HFFc6 (cell line): ENCODE data around the gene HMHB1. TPM values are rescaled to one million over a fixed set of nuclear protein-coding genes. Genes with fewer than 3 reads are reported as not detected.

Experiments
- DNase-seq: peaks from one replicate; pipeline ENCODE4 v3.0.0-alpha.2; 2018
- H3K27ac Mint-ChIP-seq: 2 replicates; pipeline ENCODE4 v1.8.0; 2020; ENCODE audit warnings: mild to moderate bottlenecking, mixed read lengths
- H3K27me3 Mint-ChIP-seq: 2 replicates; pipeline ENCODE4 v1.8.0; 2021; ENCODE audit warnings: mild to moderate bottlenecking, moderate library complexity, mixed read lengths; ENCODE audit not compliant: insufficient read depth
- H3K36me3 Mint-ChIP-seq: 2 replicates; pipeline ENCODE4 v1.8.0; 2021; ENCODE audit warnings: low read depth, mixed read lengths
- H3K4me1 Mint-ChIP-seq: 2 replicates; pipeline ENCODE4 v1.8.0; 2020; ENCODE audit warnings: low read depth, mixed read lengths
- H3K4me3 Mint-ChIP-seq: 2 replicates; pipeline ENCODE4 v1.8.0; 2020; ENCODE audit warnings: mild to moderate bottlenecking, moderate library complexity, mixed read lengths
- H3K9me3 Mint-ChIP-seq: 2 replicates; pipeline ENCODE4 v1.8.0; 2020; ENCODE audit warnings: mild to moderate bottlenecking, mixed read lengths
- total RNA-seq, 6 experiments: library from RNA; stranded (reverse); fragmentation: NEBNext Ultra II Directional; extraction: Animal tissue kit (Norgen Biotek cat#: 25700); gene quantifications; 2 replicates in 1 of 6; 3 replicates in 5 of 6; pipeline ENCODE4 v1.2.3, GENCODE V29; 2021
- TF ChIP-seq, protein P1 (sequence below): fragments of 200-600 bp; sonication (generic); IDR thresholded peaks from 2 replicates; pipeline ENCODE4 v1.5.0; 2021; ENCODE audit warnings: antibody characterized with exemption, mild to moderate bottlenecking

The HMHB1 gene
- total RNA-seq, 6 experiments from 2014 or later: not detected

DNA sequence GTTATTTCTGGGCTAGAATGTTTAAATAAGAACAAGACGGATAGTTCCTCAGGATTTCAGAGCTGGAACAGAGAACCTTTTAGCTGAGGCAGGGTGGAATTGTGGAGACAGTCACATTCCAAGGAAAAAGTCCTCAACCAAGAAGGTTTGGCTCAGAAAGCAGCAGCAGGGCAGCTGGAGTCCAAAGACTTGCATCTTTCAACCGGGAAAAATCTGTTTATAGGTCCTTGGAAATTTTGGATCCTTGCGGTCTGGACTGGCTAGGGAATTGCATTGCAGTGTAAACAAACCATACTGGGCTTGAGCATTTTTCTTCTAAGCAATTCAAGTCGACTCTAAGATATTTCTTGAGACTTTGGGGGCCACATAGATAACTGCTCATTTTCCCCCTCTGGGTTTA lies 40.8 kb upstream of the HMHB1 start:
- peaks cover 44% of the 10 kb centered on the region for H3K4me1 Mint-ChIP-seq
- no peak overlapping the region; the same call in 1 of the 2 replicates for H3K27ac Mint-ChIP-seq

DNA sequence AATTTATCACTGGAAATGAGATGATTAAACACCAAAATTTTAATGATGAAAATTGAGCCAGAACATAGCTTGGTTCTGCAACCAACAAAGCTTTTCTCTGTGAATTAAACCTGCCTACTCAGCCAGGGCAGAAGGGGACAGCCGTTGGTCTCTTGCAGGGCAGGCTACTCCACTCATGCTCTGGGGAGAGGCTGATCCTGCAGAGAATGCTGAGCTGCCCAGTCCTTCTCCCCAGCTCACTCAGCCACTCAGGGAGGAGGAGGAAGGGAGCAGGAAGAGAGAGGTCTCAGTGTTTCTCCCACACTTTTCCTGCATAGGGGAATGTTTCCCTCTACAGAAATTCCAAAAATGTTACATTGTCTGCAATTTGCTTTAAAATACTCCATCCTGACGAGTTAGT lies 40.4 kb upstream of the HMHB1 start:
- H3K27ac Mint-ChIP-seq: no peak overlapping the region
- no peaks in the 10 kb centered on the region for H3K36me3 Mint-ChIP-seq
- H3K27me3 Mint-ChIP-seq: no peaks in the 10 kb centered on the region; the same call in none of the 2 replicates
- TF ChIP-seq, protein P1, sequence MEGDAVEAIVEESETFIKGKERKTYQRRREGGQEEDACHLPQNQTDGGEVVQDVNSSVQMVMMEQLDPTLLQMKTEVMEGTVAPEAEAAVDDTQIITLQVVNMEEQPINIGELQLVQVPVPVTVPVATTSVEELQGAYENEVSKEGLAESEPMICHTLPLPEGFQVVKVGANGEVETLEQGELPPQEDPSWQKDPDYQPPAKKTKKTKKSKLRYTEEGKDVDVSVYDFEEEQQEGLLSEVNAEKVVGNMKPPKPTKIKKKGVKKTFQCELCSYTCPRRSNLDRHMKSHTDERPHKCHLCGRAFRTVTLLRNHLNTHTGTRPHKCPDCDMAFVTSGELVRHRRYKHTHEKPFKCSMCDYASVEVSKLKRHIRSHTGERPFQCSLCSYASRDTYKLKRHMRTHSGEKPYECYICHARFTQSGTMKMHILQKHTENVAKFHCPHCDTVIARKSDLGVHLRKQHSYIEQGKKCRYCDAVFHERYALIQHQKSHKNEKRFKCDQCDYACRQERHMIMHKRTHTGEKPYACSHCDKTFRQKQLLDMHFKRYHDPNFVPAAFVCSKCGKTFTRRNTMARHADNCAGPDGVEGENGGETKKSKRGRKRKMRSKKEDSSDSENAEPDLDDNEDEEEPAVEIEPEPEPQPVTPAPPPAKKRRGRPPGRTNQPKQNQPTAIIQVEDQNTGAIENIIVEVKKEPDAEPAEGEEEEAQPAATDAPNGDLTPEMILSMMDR: no peak
- peaks cover 47% of the 10 kb centered on the region for H3K4me1 Mint-ChIP-seq
- no peak overlapping the region for H3K4me3 Mint-ChIP-seq
- H3K9me3 Mint-ChIP-seq: no peaks in the 10 kb centered on the region
- no peak for DNase-seq

More for the DNA sequence above, 40.8 kb upstream of the HMHB1 start:
- DNase-seq: no peak
- H3K9me3 Mint-ChIP-seq: no peaks in the 10 kb centered on the region
- no peaks in the 10 kb centered on the region for H3K36me3 Mint-ChIP-seq
- H3K27me3 Mint-ChIP-seq: no peaks in the 10 kb centered on the region; the same call in none of the 2 replicates
- no peak overlapping the region for H3K4me3 Mint-ChIP-seq
- TF ChIP-seq, protein P1: no peak

DNA sequence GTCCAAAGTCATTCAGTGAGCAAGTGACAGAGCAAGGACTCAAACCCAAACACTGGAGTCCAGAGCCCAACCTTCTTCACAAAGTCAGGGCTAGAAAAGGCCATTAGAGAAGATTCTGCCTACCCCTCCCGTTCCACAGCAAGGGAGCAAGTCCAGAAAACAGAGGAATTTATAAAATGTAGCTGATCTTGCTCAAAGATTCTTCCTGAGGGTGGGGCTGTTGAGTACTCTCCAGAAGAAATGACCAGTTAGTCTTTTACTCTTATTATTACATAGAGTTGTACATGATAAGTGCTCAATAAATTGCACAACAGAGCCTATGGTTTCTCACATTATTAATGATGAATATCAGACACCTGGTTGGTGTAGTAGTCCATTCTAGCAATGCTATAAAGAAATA lies 39.3 kb upstream of the HMHB1 start:
- TF ChIP-seq, protein P1: peak; percentile 35; the same call in 1 of the 2 replicates
- Mint-ChIP-seq H3K9me3 (no peaks in the 10 kb centered on the region), H3K4me3 (no peak overlapping the region), H3K27me3 (no peaks in the 10 kb centered on the region; the same call in none of the 2 replicates), H3K36me3 (no peaks in the 10 kb centered on the region), H3K27ac (no peak overlapping the region), H3K4me1 (peaks cover 55% of the 10 kb centered on the region)
- DNase-seq: no peak

DNA sequence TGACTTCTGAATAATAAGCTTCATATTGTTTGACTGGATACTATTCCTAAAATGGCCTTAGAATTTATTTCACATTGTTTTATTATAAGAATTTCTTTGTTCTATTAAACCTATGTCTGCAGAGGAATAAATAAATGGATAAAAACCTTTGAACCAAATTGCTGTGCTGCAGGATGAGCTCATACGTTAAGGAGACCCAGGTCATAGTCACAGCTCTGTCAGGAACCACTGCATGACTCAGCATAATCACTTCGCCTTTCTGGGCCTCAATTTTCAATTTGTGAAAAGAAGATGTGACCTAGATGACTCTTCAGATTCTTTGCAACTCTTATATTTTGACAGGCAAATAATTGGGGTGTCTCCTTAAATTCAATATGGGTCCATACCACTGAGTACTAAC lies 36.7 kb upstream of the HMHB1 start:
- DNase-seq: peak; percentile 66
- Mint-ChIP-seq H3K27me3 (no peaks in the 10 kb centered on the region; the same call in 1 of the 2 replicates), H3K9me3 (no peaks in the 10 kb centered on the region; the same call in 1 of the 2 replicates), H3K4me1 (peaks cover 50% of the 10 kb centered on the region), H3K27ac (peak overlapping the region; percentile 79), H3K36me3 (no peaks in the 10 kb centered on the region), H3K4me3 (no peak overlapping the region)
- TF ChIP-seq, protein P1: no peak

DNA sequence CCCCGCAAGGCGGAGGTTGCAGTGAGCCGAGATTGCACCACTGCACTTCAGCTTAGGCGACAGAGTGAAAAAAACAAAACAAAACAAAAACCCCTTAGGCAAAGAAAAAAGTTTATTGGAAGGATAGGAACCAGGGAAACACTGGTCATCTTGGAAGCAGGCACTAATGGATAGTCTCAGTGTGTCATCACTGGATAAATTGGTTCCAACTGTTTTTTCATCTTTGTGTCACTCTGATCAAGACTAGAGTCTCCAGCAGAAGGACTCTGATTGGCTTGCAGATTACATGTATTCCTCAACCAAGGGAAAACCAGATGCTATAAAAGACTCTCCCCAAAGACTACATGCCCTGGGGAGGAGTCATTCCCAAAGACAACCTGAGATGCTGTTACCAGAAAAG lies 35.0 kb upstream of the HMHB1 start:
- H3K36me3 Mint-ChIP-seq: no peaks in the 10 kb centered on the region
- peak; percentile 67 for DNase-seq
- TF ChIP-seq, protein P1: no peak
- H3K4me3 Mint-ChIP-seq: no peak overlapping the region
- H3K9me3 Mint-ChIP-seq: no peaks in the 10 kb centered on the region; the same call in 1 of the 2 replicates
- H3K4me1 Mint-ChIP-seq: peaks cover 42% of the 10 kb centered on the region
- H3K27me3 Mint-ChIP-seq: no peaks in the 10 kb centered on the region
- peak overlapping the region; percentile 38; the same call in 1 of the 2 replicates for H3K27ac Mint-ChIP-seq
